HepG2 (cell line): ENCODE data around the gene CBLB. TPM values are rescaled to one million over a fixed set of nuclear protein-coding genes. Genes with fewer than 3 reads are reported as not detected.

Experiments
- ATAC-seq: fragments of 200-7000 bp; cut with Tn5 transposase; 3 replicates; pipeline ENCODE4 v1.9.1; 2020; ENCODE audit warnings: mild to moderate bottlenecking, moderate library complexity
- BruUV-seq: library from RNA; stranded (reverse); fragments of 400-500 nt; replicated peaks from 2 replicates; lab custom pipeline; 2021; lab: Mats Ljungman, UMichigan
- CTCF ChIA-PET: fragments of 300-600 bp; formaldehyde crosslinking; extraction: SDS; loops from one replicate; lab custom pipeline; 2021; ENCODE audit warnings: low total read pairs, inconsistent platforms, low intra/inter-chr PET ratio; lab: Yijun Ruan, JAX
- POLR2A ChIA-PET: fragments of 350-600 bp; sonication (Branson Sonifier 250); formaldehyde crosslinking; loops from one replicate; lab custom pipeline; 2020; ENCODE audit warnings: antibody characterized with exemption, inconsistent platforms; lab: Yijun Ruan, JAX
- DNase-seq: peaks from one replicate; pipeline ENCODE4 v3.0.0-alpha.2; 2015; ENCODE audit warnings: low spot score
- FAIRE-seq: peaks from 3 replicates; lab custom pipeline; 2011; peaks lifted over from hg19 to GRCh38; lab: Jason Lieb, UNC
- H2AFZ ChIP-seq: one replicate; pipeline ENCODE4 v1.6.1; 2011; ENCODE audit warnings: low read length, inconsistent platforms
- H3K27ac ChIP-seq: fragments of 300-600 bp; 3 replicates; pipeline ENCODE4 v1.8.0; 2011; ENCODE audit warnings: mixed run types, mild to moderate bottlenecking, mixed read lengths, low read length, inconsistent platforms; ENCODE audit not compliant: insufficient read depth; ENCODE audit errors: extremely low read length
- H3K27me3 ChIP-seq, 2 experiments: fragments of 200-600 bp in 1 of 2; 2 replicates in 1 of 2; 3 replicates in 1 of 2; pipeline versions ENCODE4 v1.6.0 to v1.8.0; 2011; ENCODE audit warnings: low read length in 2 of 2, mild to moderate bottlenecking in 2 of 2, moderate library complexity in 2 of 2, inconsistent platforms in 1 of 2; ENCODE audit not compliant: insufficient read depth in 2 of 2, control insufficient read depth in 1 of 2
- H3K36me3 ChIP-seq, 2 experiments: fragments of 200-600 bp in 1 of 2; replicated peaks in 1 of 2; 2 replicates in 1 of 2; 3 replicates in 1 of 2; pipeline versions ENCODE4 v1.5.1 to v1.8.0; 2011; ENCODE audit warnings: low read length in 2 of 2, inconsistent platforms in 1 of 2; ENCODE audit not compliant: insufficient read depth in 2 of 2, control insufficient read depth in 1 of 2
- H3K4me1 ChIP-seq: 2 replicates; pipeline ENCODE4 v1.5.1; 2012; ENCODE audit warnings: low read length, inconsistent platforms; ENCODE audit not compliant: insufficient read depth
- H3K4me2 ChIP-seq: 2 replicates; pipeline ENCODE4 v1.6.0; 2011; ENCODE audit warnings: low read depth, low read length, inconsistent platforms
- H3K4me3 ChIP-seq, 3 experiments: fragments of 200-600 bp in 1 of 3; sonication (generic), shearing (Covaris generic) in 1 of 3; replicated peaks in 1 of 3; 2 replicates each; pipeline ENCODE4 v1.5.1; 2011 to 2016; ENCODE audit warnings: low read length in 3 of 3, inconsistent platforms in 2 of 3, low read depth in 2 of 3, mild to moderate bottlenecking in 2 of 3, control low read depth in 1 of 3, mixed read lengths in 1 of 3; ENCODE audit not compliant: insufficient read depth in 1 of 3
- H3K79me2 ChIP-seq: one replicate; pipeline ENCODE4 v1.6.1; 2011; ENCODE audit warnings: low read length, inconsistent platforms; ENCODE audit not compliant: insufficient read depth
- H3K9ac ChIP-seq: 2 replicates; pipeline ENCODE4 v1.6.0; 2011; ENCODE audit warnings: mild to moderate bottlenecking, low read depth, low read length, inconsistent platforms; ENCODE audit not compliant: insufficient read depth
- H3K9me3 ChIP-seq: 2 replicates; pipeline ENCODE4 v1.5.1; 2012; ENCODE audit warnings: mild to moderate bottlenecking, low read length
- H4K20me1 ChIP-seq: 2 replicates; pipeline ENCODE4 v1.6.0; 2011; ENCODE audit warnings: inconsistent platforms, mild to moderate bottlenecking, low read length, moderate library complexity; ENCODE audit not compliant: insufficient read depth
- CCDC6 ChIP-seq: sonication (generic); formaldehyde crosslinking; IDR thresholded peaks from 2 replicates; pipeline ENCODE4 v1.8.1; 2022; ENCODE audit warnings: mild to moderate bottlenecking, missing genetic modification reagents, moderate library complexity
- ESRRA ChIP-seq: sonication (generic); formaldehyde crosslinking; IDR thresholded peaks from 2 replicates; pipeline ENCODE4 v1.5.1; 2020; ENCODE audit warnings: mild to moderate bottlenecking, low read depth, missing genetic modification reagents
- MAFG ChIP-seq: sonication (generic); formaldehyde crosslinking; IDR thresholded peaks from 2 replicates; pipeline ENCODE4 v1.5.1; 2020; ENCODE audit warnings: mild to moderate bottlenecking, missing genetic modification reagents
- MED13 ChIP-seq: sonication (generic); formaldehyde crosslinking; IDR thresholded peaks from 2 replicates; pipeline ENCODE4 v1.5.0; 2020; ENCODE audit warnings: missing genetic modification reagents
- MTF1 ChIP-seq: sonication (generic); formaldehyde crosslinking; IDR thresholded peaks from 2 replicates; pipeline ENCODE4 v1.5.0; 2020; ENCODE audit warnings: missing genetic modification reagents
- NR3C1 ChIP-seq: sonication (generic); formaldehyde crosslinking; IDR thresholded peaks from 2 replicates; pipeline ENCODE4 v1.4.0; 2020; ENCODE audit warnings: missing genetic modification reagents
- ZNF256 ChIP-seq: sonication (generic); formaldehyde crosslinking; conservative IDR thresholded peaks from 2 replicates; pipeline ENCODE4 v1.4.0; 2020; ENCODE audit warnings: missing genetic modification reagents
- ZNF709 ChIP-seq: sonication (generic); formaldehyde crosslinking; IDR thresholded peaks from 2 replicates; pipeline ENCODE4 v1.5.0; 2020; ENCODE audit warnings: mild to moderate bottlenecking, missing genetic modification reagents
- in situ Hi-C: cut with HindIII; loops from 2 replicates; pipeline ENCODE4 v1.10.0; 2017; ENCODE audit warnings: low pct_unique_long_range_greater_than_20kb; ENCODE audit not compliant: extremely low pct_ligation_motif_present
- intact Hi-C: fragments of 100-400 bp; cut with micrococcal nuclease; formaldehyde crosslinking; loops from one replicate; pipeline ENCODE4 v1.10.0; 2022; ENCODE audit not compliant: unreplicated experiment
- polyA plus RNA-seq, 8 experiments: library from polyadenylated mRNA; depleted of rRNA in 3 of 8; stranded (reverse) in 7 of 8; unstranded in 1 of 8; fragments of >200 nt; fragmentation: Illumina TruSeq in 4 of 8; extraction: Trizol in 4 of 8; gene quantifications; 2 replicates each; pipeline versions ENCODE4 v1.2.1 to v1.2.3, GENCODE V29; 2011 to 2016; ENCODE audit warnings: low read depth in 4 of 8, missing spikeins in 1 of 8, mixed read lengths in 1 of 8; ENCODE audit not compliant: insufficient read depth in 1 of 8
- total RNA-seq, 5 experiments: library from RNA; depleted of rRNA; stranded (reverse); fragments of >200 nt; fragmentation: Illumina TruSeq; extraction: Trizol; gene quantifications; 2 replicates each; pipeline ENCODE4 v1.2.3, GENCODE V29; 2016; ENCODE audit warnings: low read depth in 1 of 5
- TF ChIP-seq, protein P1 (sequence below): IDR thresholded peaks from 2 replicates; pipeline ENCODE4 v1.6.1; 2016; ENCODE audit warnings: missing biosample characterization, missing genetic modification reagents, low read depth
- TF ChIP-seq, protein P2 (sequence below): sonication (generic); formaldehyde crosslinking; IDR thresholded peaks from 2 replicates; pipeline ENCODE4 v1.5.0; 2020; ENCODE audit warnings: mild to moderate bottlenecking, missing genetic modification reagents, moderate library complexity

Gene CBLB
- total and polyA plus RNA-seq, 2 of the 13 experiments (the other 11 are each of a cell fraction or from before 2014, with no cell fraction given): 9.8 to 16.4 TPM

DNA sequence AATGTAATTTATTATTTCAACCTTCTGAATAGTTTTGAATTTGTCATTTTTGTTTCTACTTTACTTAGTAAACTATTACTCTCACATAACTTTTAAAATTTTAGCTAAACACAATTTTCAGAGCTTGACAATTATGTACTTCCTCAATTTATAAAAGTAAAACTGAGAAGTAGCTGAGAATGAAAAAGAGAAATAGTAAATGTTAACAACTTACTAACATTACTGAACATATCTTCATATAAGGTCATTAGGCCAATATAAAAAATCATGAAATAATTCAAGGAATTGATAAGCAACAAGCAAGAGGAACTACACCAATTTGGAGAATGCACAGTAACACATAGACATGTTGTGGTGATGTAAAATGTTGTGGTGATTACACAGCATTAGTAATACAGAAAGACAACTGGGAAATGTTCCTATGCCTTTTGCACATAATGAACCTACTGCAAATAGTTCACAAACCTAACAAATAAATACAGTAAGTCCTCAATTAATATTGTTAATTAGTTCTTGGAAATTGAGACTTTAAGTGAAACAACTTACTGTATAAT is 137.9 kb downstream of the CBLB start:
- Histone ChIP-seq H3K4me3 (no peak overlapping the region), H4K20me1 (no peaks in the 10 kb centered on the region), H3K9ac (no peak overlapping the region), H3K4me1 (no peaks in the 10 kb centered on the region), H3K4me2 (no peak overlapping the region), H2AFZ (no peak overlapping the region), H3K9me3 (no peaks in the 10 kb centered on the region), H3K79me2 (no peaks in the 10 kb centered on the region), H3K36me3 (no peaks in the 10 kb centered on the region; a peak in 1 of 5 replicates), H3K27ac (no peak overlapping the region), H3K27me3 (no peaks in the 10 kb centered on the region)
- intact Hi-C loops: no loop called here
- in situ Hi-C loops: loop anchor here (5.0 kb wide), 1 partner anchor 59 kb away; no protein-coding TSS in a partner anchor
- TF ChIP-seq NR3C1 (no peak), MTF1 (CRISPR knock-in tag) (no peak), ZNF709 (CRISPR knock-in tag) (no peak), CCDC6 (CRISPR knock-in tag) (no peak), MAFG (CRISPR knock-in tag) (no peak), ESRRA (no peak), ZNF256 (CRISPR knock-in tag) (no peak), MED13 (CRISPR knock-in tag) (no peak)
- TF ChIP-seq, protein P1, sequence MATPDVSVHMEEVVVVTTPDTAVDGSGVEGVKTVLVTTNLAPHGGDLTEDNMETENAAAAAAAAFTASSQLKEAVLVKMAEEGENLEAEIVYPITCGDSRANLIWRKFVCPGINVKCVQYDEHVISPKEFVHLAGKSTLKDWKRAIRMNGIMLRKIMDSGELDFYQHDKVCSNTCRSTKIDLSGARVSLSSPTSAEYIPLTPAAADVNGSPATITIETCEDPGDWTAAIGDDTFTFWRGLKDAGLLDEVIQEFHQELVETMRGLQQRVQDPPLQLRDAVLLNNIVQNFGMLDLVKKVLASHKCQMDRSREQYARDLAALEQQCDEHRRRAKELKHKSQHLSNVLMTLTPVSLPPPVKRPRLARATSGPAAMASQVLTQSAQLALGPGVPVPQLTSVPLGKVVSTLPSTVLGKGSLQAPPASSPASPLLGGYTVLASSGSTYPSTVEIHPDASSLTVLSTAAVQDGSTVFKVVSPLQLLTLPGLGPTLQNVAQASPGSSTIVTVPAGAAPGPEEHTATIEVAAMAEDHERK (CRISPR knock-in tag): no peak
- TF ChIP-seq, protein P2, sequence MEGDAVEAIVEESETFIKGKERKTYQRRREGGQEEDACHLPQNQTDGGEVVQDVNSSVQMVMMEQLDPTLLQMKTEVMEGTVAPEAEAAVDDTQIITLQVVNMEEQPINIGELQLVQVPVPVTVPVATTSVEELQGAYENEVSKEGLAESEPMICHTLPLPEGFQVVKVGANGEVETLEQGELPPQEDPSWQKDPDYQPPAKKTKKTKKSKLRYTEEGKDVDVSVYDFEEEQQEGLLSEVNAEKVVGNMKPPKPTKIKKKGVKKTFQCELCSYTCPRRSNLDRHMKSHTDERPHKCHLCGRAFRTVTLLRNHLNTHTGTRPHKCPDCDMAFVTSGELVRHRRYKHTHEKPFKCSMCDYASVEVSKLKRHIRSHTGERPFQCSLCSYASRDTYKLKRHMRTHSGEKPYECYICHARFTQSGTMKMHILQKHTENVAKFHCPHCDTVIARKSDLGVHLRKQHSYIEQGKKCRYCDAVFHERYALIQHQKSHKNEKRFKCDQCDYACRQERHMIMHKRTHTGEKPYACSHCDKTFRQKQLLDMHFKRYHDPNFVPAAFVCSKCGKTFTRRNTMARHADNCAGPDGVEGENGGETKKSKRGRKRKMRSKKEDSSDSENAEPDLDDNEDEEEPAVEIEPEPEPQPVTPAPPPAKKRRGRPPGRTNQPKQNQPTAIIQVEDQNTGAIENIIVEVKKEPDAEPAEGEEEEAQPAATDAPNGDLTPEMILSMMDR (CRISPR knock-in tag): no peak
- ChIA-PET POLR2A (no interaction called here), CTCF (no interaction called here)
- ATAC-seq (no peak), FAIRE-seq (no peak), DNase-seq (no peak)
- BruUV-seq: no TSS peak
